ENCODE data around the gene JUP. TPM values are rescaled to one million over a fixed set of nuclear protein-coding genes. Genes with fewer than 3 reads are reported as not detected.
A peak's percentile ranks its signal among the peaks of the same experiment; 100 is the strongest.

JUP gene
- polyA plus RNA-seq, 1 of the 3 experiments (the other 2 are of a cell fraction): 13.0 TPM

GRCh38 chr17:41801374-41802271 is 15.1 kb upstream of the JUP start:
- no peak for TF ChIP-seq RCOR1 (IDR thresholded peaks at IDR 0.05; ENCODE audit: low read length)
- TF ChIP-seq SIN3A (IDR thresholded peaks at IDR 0.05; ENCODE audit: borderline replicate concordance, low read depth, low read length): no peak
- TF ChIP-seq POLR2AphosphoS5 (IDR thresholded peaks at IDR 0.05; ENCODE audit: low read depth, low read length): peak; percentile 59
- peak; percentile 96 for TF ChIP-seq CTCF (IDR thresholded peaks at IDR 0.05)
- TF ChIP-seq RAD21 (IDR thresholded peaks at IDR 0.05; ENCODE audit: low read length): peak; percentile 90
- peak; percentile 29 for TF ChIP-seq CHD2 (IDR thresholded peaks at IDR 0.05; ENCODE audit: low read length, partially characterized antibody)
- TF ChIP-seq EP300 (IDR thresholded peaks at IDR 0.05; ENCODE audit: borderline replicate concordance in 1 of 2, low read depth in 1 of 2, low read length in 1 of 2): no peak
- no peak for TF ChIP-seq ELF1 (IDR thresholded peaks at IDR 0.05)
- TF ChIP-seq PBX3 (IDR thresholded peaks at IDR 0.05): no peak; the same call in 1 of the 2 replicates
- no peak for TF ChIP-seq YY1 (IDR thresholded peaks at IDR 0.05; ENCODE audit: low read depth)
- peak; percentile 99 for TF ChIP-seq SMC3 (IDR thresholded peaks at IDR 0.05; ENCODE audit: low read depth, low read length)
- Histone ChIP-seq H3K9me2 (no peaks in the 10 kb centered on the region), H3F3A (replicated peaks; ENCODE audit: insufficient read depth) (no peaks in the 10 kb centered on the region), H4K20me1 (ENCODE audit: insufficient read depth) (no peaks in the 10 kb centered on the region), H3K36me3 (replicated peaks in 1 of 2; ENCODE audit: control insufficient read depth in 1 of 2, insufficient read depth in 2 of 2, low read length in 1 of 2) (peaks cover 0 to 6% of the 10 kb centered on the region in 2 experiments), H3K79me2 (ENCODE audit: insufficient read depth) (no peaks in the 10 kb centered on the region), H3K4me3 (ENCODE audit: low read depth in 2 of 2, low read length in 1 of 2) (peak overlapping the region in 1 of 2 experiments; percentile 43; a peak in 1 of 4 replicates), H3K9me3 (no peaks in the 10 kb centered on the region), H3K4me2 (no peak overlapping the region), H3K27ac (ENCODE audit: low read depth in 2 of 2, low read length in 1 of 2) (no peak overlapping the region), H3K27me3 (ENCODE audit: insufficient read depth) (no peaks in the 10 kb centered on the region), H3K4me1 (ENCODE audit: control insufficient read depth in 1 of 2, insufficient read depth in 2 of 2, low read depth in 1 of 2, low read length in 1 of 2) (peaks cover 0 to 6% of the 10 kb centered on the region in 2 experiments; a peak in 1 of 4 replicates), H2AFZ (ENCODE audit: low read depth) (no peak overlapping the region), H3K9ac (no peak overlapping the region)
- DNase-seq: peak; percentile 89
- 45% methylated on average over 7 of the region's 14 CpGs for WGBS (ENCODE audit: low lambda C conversion rate)
- ChIA-PET CTCF (interaction anchor here (0.6 to 20.2 kb wide), 52 partner anchors 9 to 165 kb away, joined by 3 to 405 read pairs (median 4); partner anchors contain the start of genes CNP, FKBP10, HAP1 and JUP), POLR2A (interaction anchor here (0.7 to 1.6 kb wide), 3 partner anchors 12 to 64 kb away, joined by 3 to 7 read pairs (median 5); partner anchors contain the start of gene JUP)
